Chondrocyte (in vitro differentiated cells): ENCODE data around the gene ZG16. TPM values are rescaled to one million over a fixed set of nuclear protein-coding genes. Genes with fewer than 3 reads are reported as not detected.
"Not testable (repeated sequence)": the region's sequence is repeated elsewhere in the genome, so short reads cannot be mapped to it uniquely, and the experiment has no call there.

Source experiments
- DNase-seq: peaks from one replicate; pipeline ENCODE4 v3.0.0; 2021; ENCODE audit warnings: mixed read lengths, low spot score
- H3K27ac Mint-ChIP-seq: one replicate; pipeline ENCODE4 v1.8.0; 2021; ENCODE audit warnings: mild to moderate bottlenecking, moderate library complexity, mixed read lengths; ENCODE audit not compliant: unreplicated experiment
- H3K27me3 Mint-ChIP-seq: 2 replicates; pipeline ENCODE4 v1.8.0; 2021; ENCODE audit warnings: low read depth, mixed read lengths
- H3K36me3 Mint-ChIP-seq: 2 replicates; pipeline ENCODE4 v1.8.0; 2021; ENCODE audit warnings: low read depth, mixed read lengths
- H3K4me1 Mint-ChIP-seq: 2 replicates; pipeline ENCODE4 v1.8.0; 2021; ENCODE audit warnings: low read depth, mild to moderate bottlenecking, mixed read lengths
- H3K4me3 Mint-ChIP-seq: one replicate; pipeline ENCODE4 v1.8.0; 2021; ENCODE audit warnings: mild to moderate bottlenecking, moderate library complexity, mixed read lengths; ENCODE audit not compliant: unreplicated experiment
- H3K9me3 Mint-ChIP-seq: 2 replicates; pipeline ENCODE4 v1.8.0; 2021; ENCODE audit warnings: low read depth, mixed read lengths
- CTCF ChIP-seq: fragments of 200-600 bp; sonication (generic); IDR thresholded peaks from 2 replicates; pipeline ENCODE4 v1.5.0; 2021; ENCODE audit warnings: antibody characterized with exemption, mild to moderate bottlenecking, moderate library complexity
- total RNA-seq: library from RNA; stranded (reverse); gene quantifications from 3 replicates; pipeline ENCODE4 v1.2.1, GENCODE V29; 2021

The ZG16 gene
- total RNA-seq, 1 donor from 2014 or later = not detected

- peaks cover 10% of the 10 kb centered on the region for H3K27me3 Mint-ChIP-seq
- no peak for DNase-seq
- H3K4me1 Mint-ChIP-seq = no peaks in the 10 kb centered on the region
- no peaks in the 10 kb centered on the region for H3K36me3 Mint-ChIP-seq
- no peaks in the 10 kb centered on the region for H3K9me3 Mint-ChIP-seq
- TF ChIP-seq CTCF = no peak
- H3K27ac Mint-ChIP-seq = no peak within 1 kb of the TSS
- H3K4me3 Mint-ChIP-seq = no peak within 1 kb of the TSS
Measured at GRCh38 chr16:29745853-29746345, 32.2 kb upstream of the ZG16 start, which contains the start of gene C16orf54. C16orf54 (minus strand) TSS chr16:29745990; CDS start chr16:29744951, 1,039 bp downstream.

GRCh38 chr16:29746518-29746917, 31.5 kb upstream of the ZG16 start:
- not testable (repeated sequence) for H3K27me3 Mint-ChIP-seq, H3K4me3 Mint-ChIP-seq

GRCh38 chr16:29747947-29748759, 29.9 kb upstream of the ZG16 start:
- Mint-ChIP-seq H3K9me3 (no peaks in the 10 kb centered on the region), H3K4me1 (no peaks in the 10 kb centered on the region), H3K4me3 (no peak overlapping the region), H3K36me3 (no peaks in the 10 kb centered on the region), H3K27me3 (no peaks in the 10 kb centered on the region), H3K27ac (no peak overlapping the region)
- no peak for TF ChIP-seq CTCF
- no peak for DNase-seq

More at GRCh38 chr16:29746518-29746917, 31.5 kb upstream of the ZG16 start:
- not testable (repeated sequence) for DNase-seq, H3K36me3 Mint-ChIP-seq, H3K4me1 Mint-ChIP-seq, H3K27ac Mint-ChIP-seq, H3K9me3 Mint-ChIP-seq

- H3K36me3 Mint-ChIP-seq, H3K4me1 Mint-ChIP-seq, H3K4me3 Mint-ChIP-seq, H3K27me3 Mint-ChIP-seq, H3K27ac Mint-ChIP-seq, DNase-seq, H3K9me3 Mint-ChIP-seq: not testable (repeated sequence)
Measured at GRCh38 chr16:29748760-29749149, 29.3 kb upstream of the ZG16 start.

- H3K27ac Mint-ChIP-seq = no peak overlapping the region
- DNase-seq = no peak
- no peaks in the 10 kb centered on the region for H3K36me3 Mint-ChIP-seq
- H3K4me3 Mint-ChIP-seq = no peak overlapping the region
- TF ChIP-seq CTCF = no peak
- peaks cover 15% of the 10 kb centered on the region for H3K4me1 Mint-ChIP-seq
- H3K27me3 Mint-ChIP-seq = no peaks in the 10 kb centered on the region
- H3K9me3 Mint-ChIP-seq = no peaks in the 10 kb centered on the region
Measured at GRCh38 chr16:29753516-29753915, 24.5 kb upstream of the ZG16 start.

- Mint-ChIP-seq H3K4me3 (no peak overlapping the region), H3K9me3 (no peaks in the 10 kb centered on the region), H3K36me3 (no peaks in the 10 kb centered on the region), H3K4me1 (peaks cover 15% of the 10 kb centered on the region), H3K27me3 (no peaks in the 10 kb centered on the region), H3K27ac (no peak overlapping the region)
- TF ChIP-seq CTCF = no peak
- no peak for DNase-seq
Measured at GRCh38 chr16:29756654-29757053, 21.4 kb upstream of the ZG16 start.

- not testable (repeated sequence) for H3K27me3 Mint-ChIP-seq, H3K36me3 Mint-ChIP-seq, H3K9me3 Mint-ChIP-seq, H3K4me3 Mint-ChIP-seq, DNase-seq
- peaks cover 15% of the 10 kb centered on the region for H3K4me1 Mint-ChIP-seq
- peak overlapping the region; percentile 17 for H3K27ac Mint-ChIP-seq
Measured at GRCh38 chr16:29757086-29757485, 21.0 kb upstream of the ZG16 start.
